NCI-H82 (cell line): ENCODE results near the gene CEP63.

ENCODE experiments used
- DNase-seq: peaks from one replicate; lab custom pipeline; 2025; lab: John Stamatoyannopoulos, UW

CEP63 gene

DNA sequence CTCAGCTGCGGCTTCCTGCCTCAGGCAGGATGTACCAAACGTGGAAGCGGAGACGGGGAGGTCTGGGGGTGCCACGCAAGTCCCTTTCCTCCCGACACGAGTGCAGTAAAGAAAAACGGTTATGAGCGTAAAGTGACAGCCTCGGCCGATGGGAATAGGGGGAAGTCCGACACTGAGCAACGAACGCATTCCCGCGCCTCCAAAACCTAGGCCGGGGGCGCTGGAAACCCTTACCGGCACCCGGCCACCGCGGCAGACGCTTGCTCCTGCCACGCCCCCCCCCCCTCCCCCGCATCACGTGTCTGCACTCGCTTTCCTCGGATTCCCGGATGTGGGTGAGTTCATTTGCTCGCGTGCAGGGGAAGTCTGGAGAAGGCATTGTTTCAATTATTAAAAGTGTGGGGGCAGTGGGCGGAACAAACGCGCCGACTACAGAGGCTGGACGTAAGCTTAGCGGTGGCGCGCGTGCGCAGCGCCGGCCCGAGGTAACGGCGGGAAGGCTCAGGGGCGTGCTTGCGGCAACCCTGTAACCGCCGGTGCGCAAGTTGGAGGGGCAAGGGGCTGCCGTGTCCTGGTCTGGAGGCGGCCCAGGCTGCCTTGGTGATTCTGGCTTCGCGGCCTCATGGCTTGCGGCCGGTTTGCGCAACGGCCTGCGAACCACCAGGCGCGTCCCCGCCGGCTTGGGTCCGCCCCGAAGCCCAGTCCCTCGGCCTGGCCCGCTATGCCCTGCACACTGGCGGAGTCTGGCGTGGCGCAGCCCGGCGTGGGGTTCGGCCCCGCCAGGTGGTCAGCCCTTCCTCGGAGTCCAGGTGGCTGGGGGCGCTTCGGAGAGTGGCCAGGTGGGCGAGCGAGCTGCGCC, at the start of gene CEP63, which contains the start of gene ANAPC13:
TSS of gene CEP63 (plus strand) at position 340 of the 859 bp plus-strand sequence. CDS start 9,264 bp downstream, outside the sequence.
TSS of gene ANAPC13 (minus strand) at position 268 of the 859 bp plus-strand sequence. CDS start 3,081 bp downstream, outside the sequence.
- peak; percentile 99 for DNase-seq

DNA sequence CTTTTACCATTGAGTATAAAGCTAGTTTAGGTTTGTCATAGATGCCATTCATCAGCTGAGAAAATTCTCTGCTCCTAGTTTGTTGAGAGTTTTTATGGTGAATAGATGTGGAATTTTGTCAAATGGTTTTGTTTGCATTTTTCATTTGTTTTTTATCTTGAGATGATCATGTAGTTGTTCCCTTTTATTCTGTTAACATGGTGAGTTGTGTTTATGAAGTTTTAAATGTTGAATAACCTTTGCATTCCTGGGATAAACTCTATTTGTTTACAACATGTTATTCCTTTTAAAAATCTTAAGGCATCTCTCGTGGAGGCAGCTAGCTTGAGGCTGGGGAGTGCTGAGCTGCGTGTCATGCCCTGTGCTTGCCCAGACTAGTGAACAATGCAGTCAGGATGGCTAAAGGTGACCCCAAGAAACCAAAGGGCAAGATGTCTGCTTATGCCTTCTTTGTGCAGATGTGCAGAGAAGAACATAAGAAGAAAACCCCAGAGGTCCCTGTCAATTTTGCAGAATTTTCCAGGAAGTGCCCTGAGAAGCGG, 48.6 kb upstream of the CEP63 start:
- DNase-seq: no peak

DNA sequence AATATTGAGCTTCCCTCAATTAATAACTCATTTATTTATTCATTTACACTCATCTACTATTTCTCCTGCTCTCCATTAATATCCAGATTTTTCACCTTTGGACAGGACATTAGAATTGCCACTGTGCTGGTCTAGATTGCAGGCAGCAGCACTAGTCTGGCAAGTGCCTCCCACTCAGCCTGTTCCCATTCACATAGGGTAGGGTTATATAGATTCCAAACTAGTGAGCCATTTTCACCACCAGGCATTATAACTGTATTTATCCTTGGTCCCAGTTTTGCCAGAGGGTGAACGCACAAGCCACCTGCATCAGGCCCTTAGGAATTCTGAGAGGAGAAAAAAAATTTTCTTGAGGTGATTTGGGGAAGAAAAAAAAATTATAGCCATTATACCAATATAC, 44.5 kb upstream of the CEP63 start:
- no peak for DNase-seq

DNA sequence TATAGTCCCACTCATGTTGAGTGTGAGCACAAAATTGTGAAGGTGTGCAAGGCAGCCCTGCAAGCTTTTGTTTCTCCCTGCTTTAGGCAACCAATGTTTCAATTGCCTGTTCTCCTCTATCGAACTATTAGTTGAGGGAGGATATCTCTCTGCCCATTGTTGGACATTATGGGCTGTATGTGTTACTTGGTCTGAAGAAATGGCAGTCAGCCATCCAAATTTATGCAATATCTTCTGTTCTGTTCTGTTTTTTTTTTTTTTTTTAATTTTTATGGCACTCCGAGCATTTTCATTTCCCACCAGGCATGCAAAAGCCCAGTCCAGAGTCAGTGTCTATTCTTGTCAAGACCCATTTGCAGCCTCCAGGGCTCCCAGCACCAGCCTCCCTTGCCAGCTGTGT, 44.0 kb upstream of the CEP63 start:
- no peak for DNase-seq

DNA sequence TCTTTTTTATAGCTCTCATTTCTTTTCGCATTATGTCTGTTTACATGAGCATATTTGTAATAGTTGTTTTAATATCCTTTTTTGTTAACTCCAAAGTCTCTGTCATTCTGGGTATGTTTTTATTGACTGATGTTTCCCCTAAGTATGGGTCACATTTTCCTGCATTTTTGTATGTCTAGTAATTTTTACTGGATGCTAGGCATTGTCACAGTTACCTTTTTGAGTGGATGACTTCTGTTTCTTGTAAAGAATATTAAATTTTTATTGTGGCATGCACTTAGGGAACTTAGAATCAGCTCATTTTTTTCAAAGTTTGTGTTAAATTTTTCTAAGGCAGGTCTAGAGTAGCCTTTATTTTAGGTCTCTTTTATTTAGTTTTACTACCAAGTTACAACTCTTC, 40.8 kb upstream of the CEP63 start:
- no peak for DNase-seq

DNA sequence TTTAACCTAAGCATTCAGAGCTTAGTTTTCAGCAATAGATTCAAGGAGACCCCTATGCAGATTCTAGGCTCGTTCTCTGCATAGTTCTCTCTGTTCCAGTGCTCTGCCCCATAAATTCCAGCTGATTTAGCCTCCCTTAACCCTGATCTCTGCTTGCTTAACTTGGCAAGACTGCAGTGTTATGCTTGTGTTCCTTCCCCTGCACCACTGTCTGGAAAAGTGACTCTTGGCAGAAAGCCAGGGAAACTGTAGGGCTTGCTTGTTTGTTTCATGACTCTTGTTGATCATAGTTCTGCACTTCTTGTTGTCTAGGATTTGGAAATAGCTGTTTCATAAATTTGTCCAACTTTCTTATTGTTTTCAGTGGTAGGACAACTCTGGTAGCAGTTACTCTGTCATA, 40.2 kb upstream of the CEP63 start:
- peak; percentile 54 for DNase-seq

DNA sequence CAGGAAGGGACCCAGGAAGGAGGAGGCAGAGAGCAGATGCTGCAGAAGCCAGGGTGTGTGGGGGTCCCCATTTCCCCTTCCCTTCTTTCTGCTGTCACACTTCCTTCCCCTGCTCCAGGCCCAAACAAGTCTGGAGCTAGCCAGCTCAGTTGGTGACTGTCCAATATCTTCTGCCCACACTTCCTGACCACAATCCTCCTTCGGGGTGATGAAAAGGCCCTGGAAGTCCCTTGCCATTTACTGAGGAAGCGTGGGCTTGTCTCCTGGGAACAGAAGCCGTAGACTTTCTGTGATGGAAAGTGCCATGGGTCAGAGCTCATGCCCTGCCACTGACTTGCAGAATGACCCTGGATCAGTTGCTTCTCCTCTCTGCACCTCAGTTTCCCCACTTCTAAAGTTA, 39.1 kb upstream of the CEP63 start:
- no peak for DNase-seq

DNA sequence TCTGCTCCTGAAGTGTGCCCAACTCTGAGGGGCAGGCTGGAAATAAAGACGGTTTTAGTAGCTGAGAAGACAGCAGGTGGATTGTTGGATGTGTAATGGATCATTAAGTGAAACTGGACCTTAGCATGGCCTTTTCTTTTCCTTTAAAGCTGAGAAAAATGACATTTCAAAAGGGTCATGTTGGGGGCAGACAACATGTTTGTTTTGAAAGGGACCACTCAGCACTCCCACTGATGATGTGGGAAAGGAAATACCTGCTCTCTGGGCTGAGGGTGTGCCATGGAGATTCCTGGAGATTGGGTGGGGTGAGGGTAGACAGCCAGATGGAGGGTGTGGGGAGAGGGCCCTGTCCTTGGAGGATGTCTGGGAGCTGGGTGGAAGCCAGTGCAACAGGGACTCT, 38.5 kb upstream of the CEP63 start:
- no peak for DNase-seq

DNA sequence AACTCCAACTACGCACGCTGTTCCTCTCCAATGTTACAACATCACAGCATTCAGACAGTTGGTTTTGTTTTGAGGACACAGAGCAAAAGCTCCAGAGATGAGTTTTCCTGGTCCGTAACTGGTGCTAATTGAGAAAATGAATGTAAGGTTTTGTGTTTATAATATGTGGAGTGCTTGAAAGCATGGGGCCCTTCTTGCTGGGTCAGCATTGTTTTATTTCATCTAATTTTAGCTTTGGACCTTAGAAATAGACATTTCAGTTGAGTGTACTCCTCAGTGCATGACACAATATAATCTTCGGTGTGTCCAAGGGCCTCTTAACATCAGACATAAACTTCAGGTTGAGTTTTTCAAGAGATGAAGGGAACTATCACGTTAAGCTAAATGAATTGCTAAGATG, 37.2 kb upstream of the CEP63 start:
- DNase-seq: no peak

DNA sequence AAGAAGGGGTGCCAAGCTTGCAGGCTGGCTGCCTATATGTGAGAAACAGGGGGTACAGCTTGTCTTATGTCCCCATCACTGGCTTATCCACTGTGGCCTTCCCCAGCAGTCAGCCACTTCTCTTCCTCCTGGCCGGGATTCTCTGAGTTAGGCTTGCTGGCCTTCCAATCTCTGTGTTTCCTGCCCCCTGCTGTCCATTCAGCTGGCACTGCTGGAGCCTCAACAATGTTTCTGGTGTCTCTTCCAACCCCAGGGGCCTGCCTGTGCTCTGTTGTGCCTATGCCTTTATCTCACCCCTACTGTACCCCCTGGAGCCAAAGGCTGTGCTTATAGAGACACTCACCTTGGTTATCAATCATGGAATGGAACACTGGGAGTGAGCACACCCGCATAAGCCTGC, 36.6 kb upstream of the CEP63 start:
- DNase-seq: peak; percentile 80

DNA sequence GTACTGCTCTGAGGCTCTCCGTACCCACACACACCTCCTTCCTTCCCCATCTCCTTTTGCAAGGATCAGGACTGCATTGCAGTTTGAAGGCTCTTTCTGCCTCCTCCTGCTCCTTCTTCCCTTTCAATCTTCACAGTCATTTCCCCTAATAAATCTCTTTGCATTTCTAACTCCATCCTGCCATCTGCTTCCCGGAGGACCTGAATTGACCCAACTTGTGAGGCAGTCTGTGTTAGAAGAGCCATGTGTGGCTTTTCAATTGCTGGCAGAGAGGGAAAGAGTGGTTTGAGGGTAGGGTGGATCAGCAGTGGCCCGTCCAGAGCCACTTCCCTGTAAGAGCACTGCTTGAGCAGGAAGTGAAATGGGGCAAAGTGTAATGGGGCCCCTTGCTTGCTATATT, 35.9 kb upstream of the CEP63 start:
- DNase-seq: peak; percentile 82

DNA sequence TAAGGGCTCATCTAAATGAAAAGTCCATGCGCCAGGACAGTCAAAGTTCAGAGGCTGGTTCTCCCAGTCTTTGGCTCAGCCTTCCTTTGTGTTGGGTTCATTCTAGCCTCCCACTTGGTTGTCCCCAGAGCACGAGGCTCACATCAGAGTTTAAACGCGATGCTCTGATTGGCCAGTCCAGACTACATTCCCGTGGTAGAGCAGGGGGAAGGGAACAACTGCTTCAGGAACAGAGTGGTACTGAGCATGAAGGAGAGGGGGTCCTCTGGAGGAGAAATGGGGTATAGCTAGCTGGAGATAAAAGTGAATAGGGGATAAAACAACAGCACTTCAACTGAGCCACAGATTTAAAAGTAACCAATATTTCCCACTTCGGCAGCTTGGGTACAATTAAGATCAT, 32.2 kb upstream of the CEP63 start:
- peak; percentile 65 for DNase-seq

DNA sequence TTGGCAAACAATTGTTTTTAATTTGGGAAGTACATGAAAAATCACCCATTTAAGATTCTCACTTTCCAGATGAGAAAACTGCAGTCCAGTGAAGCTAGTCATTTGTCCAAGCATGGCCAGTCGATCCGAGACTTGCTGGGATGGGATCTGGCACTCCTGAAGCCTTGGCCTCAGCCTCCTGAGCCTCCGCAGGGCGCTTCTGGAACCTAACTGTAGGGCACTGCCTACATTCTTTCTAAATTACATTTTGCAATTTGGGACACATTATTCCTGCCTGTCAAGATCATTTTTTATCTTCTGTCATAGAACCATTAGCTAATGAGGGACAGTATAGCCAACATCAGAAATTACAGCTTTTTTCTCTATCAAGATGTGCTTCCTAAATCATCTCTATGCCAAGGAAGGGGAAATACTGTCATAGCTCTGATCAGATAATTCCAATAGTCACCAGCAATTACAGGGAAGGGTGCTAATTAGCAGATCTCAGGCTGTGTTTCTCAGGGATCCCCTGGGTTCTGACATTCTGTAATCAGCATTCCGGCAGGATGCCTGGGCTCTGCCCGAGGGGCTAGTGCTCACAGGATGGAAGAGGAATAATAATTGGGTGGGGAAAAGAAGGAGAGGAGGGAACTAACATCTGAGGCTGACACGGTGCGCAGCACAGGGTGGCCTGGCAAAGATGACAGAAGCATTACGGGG, 28.3 kb upstream of the CEP63 start:
- DNase-seq: no peak

DNA sequence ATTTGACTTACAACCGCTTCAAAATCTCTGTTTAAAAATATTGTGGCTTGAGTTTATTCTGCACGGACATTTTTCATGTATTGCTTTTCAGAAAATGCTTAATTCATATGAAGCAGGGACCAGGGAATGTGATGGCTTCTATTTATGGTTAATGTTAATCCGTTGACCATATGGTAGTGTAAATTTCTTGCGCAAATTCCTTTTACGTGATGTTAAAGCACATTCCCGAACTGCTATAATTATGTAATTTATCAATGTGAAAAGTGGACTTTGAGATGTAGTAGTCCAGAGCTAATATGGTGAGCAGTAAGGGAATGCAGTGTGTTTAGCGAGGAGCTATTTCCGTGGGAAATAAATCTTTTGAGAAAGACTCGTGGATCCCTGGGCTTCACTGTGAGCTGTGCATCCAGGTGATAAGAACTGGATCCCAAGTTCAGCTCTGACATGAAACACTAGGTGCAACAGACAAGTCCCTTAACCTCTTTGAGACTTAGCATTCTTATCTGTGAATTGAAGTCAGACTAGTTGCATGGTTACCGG, 27.4 kb upstream of the CEP63 start:
- peak; percentile 27 for DNase-seq

DNA sequence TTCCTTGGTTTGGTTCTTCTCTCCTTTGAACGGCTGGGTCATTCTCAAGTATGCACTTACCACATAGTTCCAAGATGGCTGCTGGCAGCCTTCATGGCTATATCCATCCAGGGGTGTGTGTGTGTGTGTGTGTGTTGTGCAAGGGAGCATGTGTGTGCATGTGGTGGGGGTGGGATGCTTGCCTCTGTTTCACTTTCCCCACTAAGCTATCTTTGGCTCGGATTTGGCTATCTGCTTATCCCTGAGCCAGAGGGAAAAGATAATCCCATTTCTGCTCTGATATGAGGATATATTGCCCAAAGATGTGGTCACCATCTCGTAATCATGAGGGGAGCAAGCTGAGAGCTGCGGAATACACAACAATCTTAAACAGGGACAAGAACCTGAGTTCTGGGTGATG, 26.3 kb upstream of the CEP63 start:
- DNase-seq: peak; percentile 55

DNA sequence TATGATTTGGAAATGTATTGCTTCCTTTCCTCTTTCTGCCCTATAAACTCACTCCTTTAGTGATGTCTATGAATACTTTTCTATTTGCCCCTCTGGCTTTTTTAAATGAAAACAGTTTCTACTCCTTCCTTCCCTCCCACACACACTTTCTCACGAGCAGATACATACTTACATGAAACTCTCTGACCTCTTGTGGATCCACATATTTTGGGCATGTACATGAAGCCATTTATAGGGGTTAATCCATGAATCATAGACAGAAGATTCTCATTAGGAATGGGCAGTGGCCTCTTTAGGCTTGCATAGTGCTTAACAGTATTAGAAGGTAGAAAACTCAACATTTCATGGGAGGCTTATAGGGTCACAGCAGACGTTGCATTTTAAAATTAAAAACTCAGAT, 24.9 kb upstream of the CEP63 start:
- DNase-seq: no peak

DNA sequence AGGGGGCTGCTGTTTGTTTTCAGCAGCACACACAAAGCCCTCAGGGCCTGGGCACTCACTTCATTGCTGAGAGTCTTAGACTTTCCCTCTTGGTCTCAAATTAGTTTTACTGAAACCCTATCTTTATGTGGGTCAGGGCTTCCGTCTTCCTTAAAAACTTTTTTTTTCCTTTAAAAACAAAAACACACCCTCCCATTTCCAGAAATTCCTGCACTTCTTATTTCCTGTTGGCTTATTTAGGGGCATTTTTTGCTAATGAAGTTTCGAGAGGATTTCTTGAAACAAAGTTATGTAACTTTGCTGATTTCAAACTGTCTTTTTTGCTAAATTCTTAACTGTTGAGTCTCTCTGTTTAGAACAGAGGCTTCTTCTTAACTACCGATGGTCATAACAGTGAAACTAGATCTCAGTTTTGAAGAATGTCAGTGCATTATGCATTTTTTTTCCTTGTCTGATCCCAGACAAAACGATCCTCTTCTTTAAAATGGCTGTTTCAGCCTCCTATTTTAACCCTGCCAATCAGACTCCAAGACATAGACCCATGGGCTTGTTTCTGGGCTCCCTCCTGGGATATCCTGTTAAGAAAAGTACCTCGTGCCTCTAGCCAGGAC, 23.4 kb upstream of the CEP63 start:
- DNase-seq: no peak

DNA sequence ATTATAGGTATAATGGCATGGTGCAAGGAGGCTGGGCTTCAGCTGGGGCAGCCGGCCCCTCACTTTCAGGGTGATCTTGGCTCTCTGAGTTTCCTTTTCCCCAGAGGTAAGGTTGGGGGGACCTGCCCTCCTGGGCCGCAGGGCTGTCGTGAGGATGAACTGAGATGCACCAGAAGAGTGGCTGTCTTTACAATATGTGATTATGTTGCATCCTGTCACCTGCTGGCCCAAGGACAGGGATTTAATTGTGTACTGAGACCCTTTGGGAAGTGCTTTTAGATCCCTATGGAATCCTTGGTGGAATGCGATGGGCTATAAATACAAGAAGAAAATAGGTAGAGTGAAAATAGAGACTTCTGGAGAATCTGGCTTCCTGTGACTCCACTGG, 22.2 kb upstream of the CEP63 start:
- DNase-seq: peak; percentile 17

DNA sequence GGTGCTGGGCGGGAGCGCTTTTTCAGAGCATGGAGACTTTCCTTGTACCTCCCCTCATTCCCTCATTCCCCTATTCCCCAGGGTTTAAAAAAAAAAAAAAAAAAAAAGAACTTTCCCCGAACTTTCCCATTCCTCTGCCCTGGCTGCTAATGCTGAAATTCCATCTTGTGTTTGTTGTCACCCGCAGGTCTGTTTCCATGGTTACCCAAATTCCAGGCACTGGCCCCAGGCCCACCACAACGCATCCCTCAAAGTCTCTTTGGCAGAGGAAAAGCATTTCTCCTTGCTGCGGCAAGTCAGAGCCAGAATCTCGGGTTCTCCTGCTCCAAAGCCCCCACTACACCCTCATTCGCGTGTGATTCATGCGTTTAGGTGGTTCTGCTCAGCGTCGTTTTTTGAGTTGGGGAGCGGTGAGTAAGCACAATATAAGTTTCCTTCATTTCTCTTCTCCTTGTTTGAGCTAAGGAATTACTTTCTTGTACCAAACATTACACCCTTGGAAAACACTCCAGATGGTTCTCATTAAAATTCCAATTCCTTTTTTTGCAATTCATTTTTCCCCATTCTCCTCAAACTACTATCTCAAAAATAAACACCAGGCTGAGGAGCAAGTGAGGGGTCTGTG, 21.7 kb upstream of the CEP63 start:
- DNase-seq: no peak

DNA sequence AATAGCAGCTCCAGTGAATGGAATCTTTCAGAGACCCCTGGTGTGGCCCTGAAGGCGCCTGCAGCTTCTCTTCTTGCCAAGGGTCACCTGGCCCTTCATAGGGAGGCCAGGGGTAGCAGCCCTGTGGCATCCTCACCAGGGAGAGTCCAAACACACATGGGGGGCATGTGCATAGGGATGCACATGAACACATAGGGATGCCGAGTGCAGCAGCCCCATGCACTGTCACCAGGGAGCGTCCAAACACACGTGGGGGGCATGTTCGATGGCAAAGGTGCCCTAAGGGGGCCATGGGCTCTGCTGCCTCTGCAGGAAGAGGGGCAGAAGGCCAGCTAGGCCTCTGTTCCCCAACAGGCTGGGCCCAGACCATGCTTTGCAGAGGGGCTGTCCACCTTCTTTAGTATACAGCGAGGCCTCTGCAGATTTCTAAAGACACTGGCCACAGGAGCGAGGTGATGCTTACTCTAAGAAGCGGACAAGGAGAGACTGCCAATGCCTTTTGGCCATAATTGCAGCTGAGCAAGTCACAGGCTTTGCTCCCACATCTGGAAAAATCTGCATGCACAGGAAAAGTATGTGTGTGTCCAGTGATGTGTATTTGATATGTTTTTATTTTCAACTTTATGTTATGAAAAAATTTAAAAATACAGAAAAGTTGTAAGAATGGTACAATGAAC, 21.0 kb upstream of the CEP63 start:
- DNase-seq: no peak

DNA sequence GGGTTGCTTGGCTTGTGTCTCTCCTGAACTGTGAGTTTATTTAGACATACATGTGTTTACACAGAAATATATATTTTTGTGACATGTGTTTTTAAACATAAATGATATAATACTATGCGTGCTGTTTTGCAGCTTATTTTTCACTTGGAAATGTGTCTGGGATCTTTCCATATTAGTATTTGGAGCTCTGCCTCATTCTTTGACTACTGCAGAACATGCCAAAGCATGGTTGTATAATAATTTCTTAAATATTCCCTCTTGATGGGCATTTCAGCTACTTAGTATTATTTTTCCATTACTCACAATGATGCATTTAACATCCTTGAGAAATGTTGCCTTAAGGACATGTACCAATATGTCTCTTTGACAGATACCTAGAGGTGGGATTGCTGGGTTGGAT, 19.5 kb upstream of the CEP63 start:
- DNase-seq: no peak
